GM12892 (cell line): ENCODE results near the gene CHMP3.

Experiments
- POLR2A ChIP-seq: IDR thresholded peaks from 2 replicates; pipeline ENCODE4 v1.6.1; 2011; ENCODE audit warnings: low read depth, low read length, control low read depth
- POLR2AphosphoS5 ChIP-seq: IDR thresholded peaks from 2 replicates; pipeline ENCODE4 v1.6.1; 2011; ENCODE audit warnings: low read depth, low read length, control low read depth
- TAF1 ChIP-seq: IDR thresholded peaks from 2 replicates; pipeline ENCODE4 v1.6.1; 2011; ENCODE audit warnings: low read depth, mild to moderate bottlenecking, control low read depth, low read length, borderline replicate concordance

DNA sequence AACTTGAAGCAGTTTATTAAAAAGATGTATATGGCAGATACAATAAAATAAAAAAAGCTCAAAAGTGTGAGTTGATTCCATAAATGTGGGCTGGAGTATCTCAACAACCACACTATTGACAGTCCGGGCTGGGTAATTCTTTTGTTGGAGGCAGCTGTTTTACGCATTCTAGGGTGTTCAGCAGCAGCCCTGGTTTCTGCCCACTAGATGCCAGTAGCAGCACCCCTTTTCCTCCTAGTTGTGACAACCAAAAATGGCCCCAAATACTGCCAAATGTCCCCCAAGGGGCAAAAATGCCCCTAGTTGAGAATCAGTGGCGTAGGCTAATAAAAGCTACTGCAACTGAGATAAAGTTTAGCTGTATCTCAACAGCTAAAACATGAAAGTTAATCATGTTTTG lies 44.8 kb downstream of the CHMP3 start:
- TF ChIP-seq POLR2A (no peak), POLR2AphosphoS5 (no peak), TAF1 (no peak)
